HL-60 (cell line): Measurements from ENCODE around the gene CUEDC2.

Experiments
- DNase-seq, 2 experiments: peaks; one replicate each; pipeline ENCODE4 v3.0.0-alpha.2; 2010 to 2020; ENCODE audit warnings: low read depth in 1 of 2, low spot score in 1 of 2
- H3K27ac ChIP-seq: fragments of 250-450 bp; sonication (Bioruptor Pico); replicated peaks from 2 replicates; pipeline ENCODE4 v1.5.1; 2020; ENCODE audit warnings: mild to moderate bottlenecking, moderate library complexity
- H3K27me3 ChIP-seq: fragments of 250-450 bp; sonication (Bioruptor Pico); 2 replicates; pipeline ENCODE4 v1.5.1; 2021; ENCODE audit warnings: mild to moderate bottlenecking, moderate library complexity; ENCODE audit not compliant: insufficient read depth, poor library complexity, severe bottlenecking
- H3K4me3 ChIP-seq: replicated peaks from 2 replicates; pipeline ENCODE4 v1.5.1; 2011; ENCODE audit warnings: mild to moderate bottlenecking, control low read depth, low read length; ENCODE audit not compliant: insufficient read depth
- GABPA ChIP-seq: IDR thresholded peaks from 2 replicates; pipeline ENCODE4 v1.6.1; 2012; ENCODE audit warnings: low read depth
- POLR2AphosphoS5 ChIP-seq: IDR thresholded peaks from 2 replicates; pipeline ENCODE4 v1.6.1; 2012; ENCODE audit warnings: low read depth
- SPI1 ChIP-seq: IDR thresholded peaks from 2 replicates; pipeline ENCODE4 v1.6.1; 2012; ENCODE audit warnings: low read depth, mild to moderate bottlenecking, borderline replicate concordance
- TF ChIP-seq, protein P1 (sequence below): IDR thresholded peaks from 2 replicates; pipeline ENCODE4 v1.6.1; 2012; ENCODE audit warnings: low read depth; ENCODE audit not compliant: insufficient replicate concordance
- TF ChIP-seq, protein P2 (sequence below): IDR thresholded peaks from one replicate; pipeline ENCODE4 v1.5.1; 2011; ENCODE audit warnings: low read length, control low read depth, inconsistent platforms; ENCODE audit not compliant: insufficient read depth

Gene CUEDC2

DNA sequence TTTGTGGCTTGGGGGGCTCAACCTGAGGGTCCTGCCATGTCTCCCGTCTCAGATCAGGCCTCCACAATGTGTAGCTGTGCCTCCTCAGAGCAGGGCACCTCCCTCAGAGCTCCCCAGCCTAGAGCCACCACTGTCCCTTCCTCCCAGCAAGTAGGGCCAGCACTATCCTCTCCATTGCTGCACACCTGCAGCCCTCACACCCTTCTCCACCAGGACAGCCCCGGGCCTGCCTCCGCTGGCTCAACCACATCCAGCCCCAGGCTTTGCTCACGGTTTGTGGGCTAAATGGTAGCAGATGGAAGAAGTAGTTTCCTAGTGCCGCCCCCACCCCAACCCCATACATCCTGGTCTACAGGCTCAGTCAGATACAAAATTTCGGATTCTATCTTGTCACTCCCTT lies 26.7 kb downstream of the CUEDC2 start:
- TF ChIP-seq GABPA: no peak
- TF ChIP-seq, protein P1, sequence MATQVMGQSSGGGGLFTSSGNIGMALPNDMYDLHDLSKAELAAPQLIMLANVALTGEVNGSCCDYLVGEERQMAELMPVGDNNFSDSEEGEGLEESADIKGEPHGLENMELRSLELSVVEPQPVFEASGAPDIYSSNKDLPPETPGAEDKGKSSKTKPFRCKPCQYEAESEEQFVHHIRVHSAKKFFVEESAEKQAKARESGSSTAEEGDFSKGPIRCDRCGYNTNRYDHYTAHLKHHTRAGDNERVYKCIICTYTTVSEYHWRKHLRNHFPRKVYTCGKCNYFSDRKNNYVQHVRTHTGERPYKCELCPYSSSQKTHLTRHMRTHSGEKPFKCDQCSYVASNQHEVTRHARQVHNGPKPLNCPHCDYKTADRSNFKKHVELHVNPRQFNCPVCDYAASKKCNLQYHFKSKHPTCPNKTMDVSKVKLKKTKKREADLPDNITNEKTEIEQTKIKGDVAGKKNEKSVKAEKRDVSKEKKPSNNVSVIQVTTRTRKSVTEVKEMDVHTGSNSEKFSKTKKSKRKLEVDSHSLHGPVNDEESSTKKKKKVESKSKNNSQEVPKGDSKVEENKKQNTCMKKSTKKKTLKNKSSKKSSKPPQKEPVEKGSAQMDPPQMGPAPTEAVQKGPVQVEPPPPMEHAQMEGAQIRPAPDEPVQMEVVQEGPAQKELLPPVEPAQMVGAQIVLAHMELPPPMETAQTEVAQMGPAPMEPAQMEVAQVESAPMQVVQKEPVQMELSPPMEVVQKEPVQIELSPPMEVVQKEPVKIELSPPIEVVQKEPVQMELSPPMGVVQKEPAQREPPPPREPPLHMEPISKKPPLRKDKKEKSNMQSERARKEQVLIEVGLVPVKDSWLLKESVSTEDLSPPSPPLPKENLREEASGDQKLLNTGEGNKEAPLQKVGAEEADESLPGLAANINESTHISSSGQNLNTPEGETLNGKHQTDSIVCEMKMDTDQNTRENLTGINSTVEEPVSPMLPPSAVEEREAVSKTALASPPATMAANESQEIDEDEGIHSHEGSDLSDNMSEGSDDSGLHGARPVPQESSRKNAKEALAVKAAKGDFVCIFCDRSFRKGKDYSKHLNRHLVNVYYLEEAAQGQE: no peak
- TF ChIP-seq POLR2AphosphoS5: no peak
- no peak for TF ChIP-seq SPI1
- TF ChIP-seq, protein P2, sequence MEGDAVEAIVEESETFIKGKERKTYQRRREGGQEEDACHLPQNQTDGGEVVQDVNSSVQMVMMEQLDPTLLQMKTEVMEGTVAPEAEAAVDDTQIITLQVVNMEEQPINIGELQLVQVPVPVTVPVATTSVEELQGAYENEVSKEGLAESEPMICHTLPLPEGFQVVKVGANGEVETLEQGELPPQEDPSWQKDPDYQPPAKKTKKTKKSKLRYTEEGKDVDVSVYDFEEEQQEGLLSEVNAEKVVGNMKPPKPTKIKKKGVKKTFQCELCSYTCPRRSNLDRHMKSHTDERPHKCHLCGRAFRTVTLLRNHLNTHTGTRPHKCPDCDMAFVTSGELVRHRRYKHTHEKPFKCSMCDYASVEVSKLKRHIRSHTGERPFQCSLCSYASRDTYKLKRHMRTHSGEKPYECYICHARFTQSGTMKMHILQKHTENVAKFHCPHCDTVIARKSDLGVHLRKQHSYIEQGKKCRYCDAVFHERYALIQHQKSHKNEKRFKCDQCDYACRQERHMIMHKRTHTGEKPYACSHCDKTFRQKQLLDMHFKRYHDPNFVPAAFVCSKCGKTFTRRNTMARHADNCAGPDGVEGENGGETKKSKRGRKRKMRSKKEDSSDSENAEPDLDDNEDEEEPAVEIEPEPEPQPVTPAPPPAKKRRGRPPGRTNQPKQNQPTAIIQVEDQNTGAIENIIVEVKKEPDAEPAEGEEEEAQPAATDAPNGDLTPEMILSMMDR: no peak
- DNase-seq: no peak
- H3K27ac ChIP-seq: no peak overlapping the region
- H3K4me3 ChIP-seq: no peak overlapping the region
- H3K27me3 ChIP-seq: peaks cover 33% of the 10 kb centered on the region

DNA sequence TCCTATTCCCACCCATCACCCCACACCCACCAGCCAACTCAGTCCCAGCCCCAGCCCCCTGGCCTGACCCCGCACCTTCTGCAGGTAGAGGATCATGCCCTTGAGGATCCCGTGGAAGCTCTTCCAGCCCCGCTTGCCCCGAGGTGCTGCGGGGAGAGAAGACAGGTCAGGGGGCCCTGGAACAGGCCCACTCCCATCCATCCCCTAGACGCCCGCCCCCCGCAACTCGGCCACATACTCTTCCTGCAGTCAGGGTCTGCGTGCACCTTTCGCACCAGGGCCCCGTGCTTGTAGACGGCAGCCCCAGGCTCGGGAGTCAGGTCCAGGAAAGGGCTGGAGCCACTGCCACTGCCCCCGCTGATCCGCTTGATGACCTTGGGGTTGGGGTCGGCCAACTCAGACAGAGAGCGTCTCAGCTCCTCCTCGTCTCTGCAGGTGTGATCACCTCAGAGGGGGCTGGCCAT lies 27.2 kb downstream of the CUEDC2 start:
- H3K27ac ChIP-seq: no peak overlapping the region
- no peak overlapping the region for H3K4me3 ChIP-seq
- TF ChIP-seq SPI1 (no peak), POLR2AphosphoS5 (no peak), GABPA (no peak)
- TF ChIP-seq, protein P2: no peak
- TF ChIP-seq, protein P1: no peak
- no peak for DNase-seq
- H3K27me3 ChIP-seq: peaks cover 28% of the 10 kb centered on the region

DNA sequence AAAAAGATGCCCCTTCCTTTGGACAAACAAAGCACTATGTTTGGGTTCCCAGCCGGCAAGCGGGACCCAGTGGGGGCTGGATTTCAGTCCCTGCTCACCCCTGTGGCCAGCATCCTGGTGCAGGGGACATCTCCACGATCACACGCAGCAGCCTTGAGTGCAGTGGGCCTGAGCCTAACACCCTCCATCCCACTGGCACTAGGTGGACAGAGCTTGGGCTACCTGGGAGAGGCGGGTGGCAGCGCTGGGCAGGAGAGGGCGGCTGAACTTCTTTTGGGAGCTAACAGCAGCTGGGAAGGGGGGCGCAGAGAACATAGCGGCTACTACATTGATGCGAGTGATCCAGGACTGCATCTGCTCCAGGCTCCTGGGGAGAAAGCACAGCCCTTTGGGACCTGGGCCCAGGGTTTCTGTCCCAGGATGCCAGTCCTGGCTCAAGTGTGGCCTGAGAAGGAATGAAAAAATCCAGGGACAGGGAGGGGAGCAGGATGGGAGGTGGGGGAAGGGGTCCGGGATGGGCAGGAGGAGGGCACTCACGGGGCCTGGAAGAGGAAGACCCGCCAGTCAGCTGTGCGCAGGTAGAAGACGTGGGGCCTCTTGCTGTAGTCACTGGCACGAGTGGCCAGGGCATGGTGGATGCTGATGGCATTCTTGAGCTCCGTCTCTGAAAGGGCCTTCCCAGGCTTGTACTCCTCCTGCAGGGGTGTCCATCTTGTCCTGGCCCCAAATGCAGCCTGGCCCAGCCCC lies 27.8 kb downstream of the CUEDC2 start:
- Histone ChIP-seq H3K27ac (no peak overlapping the region), H3K4me3 (no peak overlapping the region), H3K27me3 (peaks cover 22% of the 10 kb centered on the region)
- TF ChIP-seq POLR2AphosphoS5 (no peak), SPI1 (no peak), GABPA (no peak)
- TF ChIP-seq, protein P2: no peak
- TF ChIP-seq, protein P1: no peak
- no peak for DNase-seq
